Thyroid gland (tissue), 4 donors: ENCODE results near the gene PRSS12. TPM values are rescaled to one million over a fixed set of nuclear protein-coding genes. Genes with fewer than 3 reads are reported as not detected.
"Not testable (repeated sequence)": the region's sequence is repeated elsewhere in the genome, so short reads cannot be mapped to it uniquely, and the experiment has no call there.

Experiments used
- DNase-seq, 2 donors: peaks; one replicate each; pipeline ENCODE4 v3.0.0-alpha.2; 2019
- H3K27ac ChIP-seq, 3 donors: fragments of 200-600 bp; sonication (generic); 1 replicate in 2 of 3; 2 replicates in 1 of 3; pipeline ENCODE4 v1.5.1; 2016 to 2019; ENCODE audit warnings: mild to moderate bottlenecking in 1 of 3, moderate library complexity in 1 of 3
- H3K27me3 ChIP-seq: fragments of 200-600 bp; sonication (generic); one replicate; pipeline ENCODE4 v1.5.1; 2019
- H3K36me3 ChIP-seq, 2 donors: fragments of 200-600 bp; sonication (generic); one replicate each; pipeline ENCODE4 v1.5.1; 2016 to 2019
- H3K4me1 ChIP-seq, 2 donors: fragments of 200-600 bp; sonication (generic); one replicate each; pipeline ENCODE4 v1.5.1; 2017 to 2019
- H3K4me3 ChIP-seq, 3 donors: fragments of 200-600 bp; sonication (generic); replicated peaks in 1 of 3; 1 replicate in 2 of 3; 2 replicates in 1 of 3; pipeline ENCODE4 v1.5.1; 2016; ENCODE audit warnings: mild to moderate bottlenecking in 1 of 3
- H3K9me3 ChIP-seq: fragments of 200-600 bp; sonication (generic); one replicate; pipeline ENCODE4 v1.5.1; 2017
- POLR2A ChIP-seq, 2 donors: fragments of 450-650 bp; IDR thresholded peaks; one replicate each; pipeline ENCODE4 v1.6.1; 2017; ENCODE audit warnings: antibody characterized with exemption in 2 of 2, mild to moderate bottlenecking in 2 of 2, moderate library complexity in 1 of 2
- WGBS, 2 donors: methylation state at CpG; one replicate each; pipeline ENCODE4 v1.1.5; 2017; 5-methylcytosine and 5-hydroxymethylcytosine counted together
- intact Hi-C: fragments of 100-400 bp; cut with DNase I; formaldehyde crosslinking; loops from one replicate; pipeline ENCODE4 v1.15.1; 2023
- total RNA-seq, 4 donors: library from RNA; depleted of rRNA; stranded (reverse); fragments of >200 nt; gene quantifications; one replicate each; pipeline ENCODE4 v1.2.3, GENCODE V29; 2016
- TF ChIP-seq, protein P1 (sequence below), 6 experiments: fragments of 200-600 bp in 3 of 6; fragments of 450-650 bp in 3 of 6; sonication (generic) in 3 of 6; IDR thresholded peaks; one replicate each; pipeline ENCODE4 v1.5.1; 2016 to 2019; ENCODE audit warnings: antibody characterized with exemption in 6 of 6, mild to moderate bottlenecking in 2 of 6, inconsistent platforms in 1 of 6, moderate library complexity in 1 of 6

Gene PRSS12
- total RNA-seq, 4 donors from 2014 or later: 0.21 to 0.67 (median 0.45) TPM

DNA sequence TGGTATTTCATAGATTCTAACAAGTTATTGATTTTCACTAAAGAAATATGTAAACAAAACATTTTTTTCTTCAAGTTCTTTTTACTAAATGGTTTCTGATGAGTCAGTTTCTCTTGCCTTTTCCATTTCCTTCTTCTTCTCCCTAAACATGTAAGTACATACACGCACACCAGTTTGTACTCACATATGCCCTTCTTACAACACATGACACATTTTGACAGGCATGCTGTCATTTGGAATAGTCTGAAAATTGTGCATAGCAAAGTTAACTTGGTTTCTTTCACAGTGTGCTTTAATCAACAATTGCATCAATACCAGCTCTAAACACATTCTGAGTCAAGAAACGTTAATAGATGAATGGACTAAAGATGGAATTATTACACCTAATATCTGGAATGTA, 35.1 kb downstream of the PRSS12 start:
- intact Hi-C loops: no loop called here
- no peak for DNase-seq
- no peak overlapping the region for H3K27ac ChIP-seq
- 85 to 89% methylated on average over 2 of the region's 2 CpGs for WGBS, 2 donors
- no peaks in the 10 kb centered on the region for H3K4me1 ChIP-seq
- H3K27me3 ChIP-seq: no peaks in the 10 kb centered on the region
- no peaks in the 10 kb centered on the region for H3K9me3 ChIP-seq
- H3K4me3 ChIP-seq: no peak overlapping the region
- H3K36me3 ChIP-seq: no peaks in the 10 kb centered on the region
- TF ChIP-seq, protein P1, sequence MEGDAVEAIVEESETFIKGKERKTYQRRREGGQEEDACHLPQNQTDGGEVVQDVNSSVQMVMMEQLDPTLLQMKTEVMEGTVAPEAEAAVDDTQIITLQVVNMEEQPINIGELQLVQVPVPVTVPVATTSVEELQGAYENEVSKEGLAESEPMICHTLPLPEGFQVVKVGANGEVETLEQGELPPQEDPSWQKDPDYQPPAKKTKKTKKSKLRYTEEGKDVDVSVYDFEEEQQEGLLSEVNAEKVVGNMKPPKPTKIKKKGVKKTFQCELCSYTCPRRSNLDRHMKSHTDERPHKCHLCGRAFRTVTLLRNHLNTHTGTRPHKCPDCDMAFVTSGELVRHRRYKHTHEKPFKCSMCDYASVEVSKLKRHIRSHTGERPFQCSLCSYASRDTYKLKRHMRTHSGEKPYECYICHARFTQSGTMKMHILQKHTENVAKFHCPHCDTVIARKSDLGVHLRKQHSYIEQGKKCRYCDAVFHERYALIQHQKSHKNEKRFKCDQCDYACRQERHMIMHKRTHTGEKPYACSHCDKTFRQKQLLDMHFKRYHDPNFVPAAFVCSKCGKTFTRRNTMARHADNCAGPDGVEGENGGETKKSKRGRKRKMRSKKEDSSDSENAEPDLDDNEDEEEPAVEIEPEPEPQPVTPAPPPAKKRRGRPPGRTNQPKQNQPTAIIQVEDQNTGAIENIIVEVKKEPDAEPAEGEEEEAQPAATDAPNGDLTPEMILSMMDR (IDR thresholded peaks at IDR 0.05): no peak
- TF ChIP-seq POLR2A (IDR thresholded peaks at IDR 0.05): no peak

- 87 to 92% methylated on average over 2 of the region's 2 CpGs for WGBS, 2 donors
- intact Hi-C loops: no loop called here
- no peaks in the 10 kb centered on the region for H3K36me3 ChIP-seq
- H3K4me3 ChIP-seq: no peak overlapping the region
- DNase-seq: no peak
- H3K9me3 ChIP-seq: no peaks in the 10 kb centered on the region
- no peak overlapping the region for H3K27ac ChIP-seq
- TF ChIP-seq, protein P1 (IDR thresholded peaks at IDR 0.05): no peak
- TF ChIP-seq POLR2A (IDR thresholded peaks at IDR 0.05): no peak
- H3K27me3 ChIP-seq: no peaks in the 10 kb centered on the region
- no peaks in the 10 kb centered on the region for H3K4me1 ChIP-seq
Observed at GRCh38 chr4:118314221-118314620, 38.6 kb downstream of the PRSS12 start.

DNA sequence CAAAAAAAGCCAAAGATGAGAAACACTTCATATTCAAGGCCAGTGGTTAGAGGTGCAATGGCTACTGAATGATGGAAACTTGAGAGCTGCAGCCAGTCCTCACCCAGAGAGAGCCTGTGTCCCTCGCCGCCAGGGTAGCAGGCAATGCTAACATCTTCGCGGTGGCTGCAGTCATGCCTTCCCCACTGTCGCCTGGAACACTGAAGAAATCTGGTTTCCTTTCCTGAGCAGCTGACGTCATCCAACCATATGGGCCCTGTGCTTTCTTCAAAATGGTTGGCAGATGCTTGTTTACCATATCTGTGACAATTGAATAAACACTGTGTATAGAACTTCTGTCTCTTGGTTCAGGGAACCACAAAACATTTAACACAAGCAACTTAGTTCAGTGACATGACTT, 39.7 kb downstream of the PRSS12 start:
- intact Hi-C loops: no loop called here
- DNase-seq: no peak
- WGBS, 2 donors: 68 to 71% methylated on average over 6 of the region's 6 CpGs
- TF ChIP-seq POLR2A (IDR thresholded peaks at IDR 0.05): no peak
- TF ChIP-seq, protein P1 (IDR thresholded peaks at IDR 0.05): no peak
- H3K4me3 ChIP-seq: no peak overlapping the region
- no peaks in the 10 kb centered on the region for H3K27me3 ChIP-seq
- no peaks in the 10 kb centered on the region for H3K36me3 ChIP-seq
- no peaks in the 10 kb centered on the region for H3K9me3 ChIP-seq
- no peak overlapping the region for H3K27ac ChIP-seq
- H3K4me1 ChIP-seq: no peaks in the 10 kb centered on the region

- H3K9me3 ChIP-seq: no peaks in the 10 kb centered on the region
- H3K4me1 ChIP-seq: no peaks in the 10 kb centered on the region
- no peak overlapping the region for H3K27ac ChIP-seq
- TF ChIP-seq, protein P1 (IDR thresholded peaks at IDR 0.05): no peak
- no peak for TF ChIP-seq POLR2A (IDR thresholded peaks at IDR 0.05)
- DNase-seq: no peak
- H3K36me3 ChIP-seq: no peaks in the 10 kb centered on the region
- H3K27me3 ChIP-seq: no peaks in the 10 kb centered on the region
- WGBS, 2 donors: 68 to 75% methylated on average over 4 of the region's 4 CpGs
- intact Hi-C loops: no loop called here
- no peak overlapping the region for H3K4me3 ChIP-seq
Observed at GRCh38 chr4:118308306-118309030, 44.3 kb downstream of the PRSS12 start.

- Histone ChIP-seq H3K27ac (no peak overlapping the region), H3K27me3 (no peaks in the 10 kb centered on the region), H3K4me1 (no peaks in the 10 kb centered on the region), H3K36me3 (no peaks in the 10 kb centered on the region), H3K4me3 (no peak overlapping the region), H3K9me3 (no peaks in the 10 kb centered on the region)
- TF ChIP-seq, protein P1 (IDR thresholded peaks at IDR 0.05): no peak
- no peak for TF ChIP-seq POLR2A (IDR thresholded peaks at IDR 0.05)
- no peak for DNase-seq
- intact Hi-C loops: no loop called here
- WGBS, 2 donors: 42 to 55% methylated on average over 2 of the region's 2 CpGs
Observed at GRCh38 chr4:118307643-118308042, 45.2 kb downstream of the PRSS12 start.

- H3K4me3 ChIP-seq, DNase-seq, H3K27me3 ChIP-seq, intact Hi-C loops, H3K36me3 ChIP-seq, H3K9me3 ChIP-seq, H3K27ac ChIP-seq, H3K4me1 ChIP-seq: not testable (repeated sequence)
- WGBS, 2 donors: 97% methylated on average over 6 of the region's 6 CpGs
Observed at GRCh38 chr4:118299619-118300018, 53.2 kb downstream of the PRSS12 start.
